Fibroblast of upper back skin (primary cell): ENCODE results near the gene RWDD1.
"Not testable (repeated sequence)": the region's sequence is repeated elsewhere in the genome, so short reads cannot be mapped to it uniquely, and the experiment has no call there.

Source experiments
- DNase-seq: peaks from one replicate; pipeline ENCODE4 v3.0.0-alpha.2; 2013

Gene RWDD1

GRCh38 chr6:116561377-116562018 is 9.8 kb upstream of the RWDD1 start:
- DNase-seq: peak; percentile 78

- DNase-seq: no peak
Observed at GRCh38 chr6:116562019-116562403, 9.3 kb upstream of the RWDD1 start.

- no peak for DNase-seq
Observed at GRCh38 chr6:116562614-116563013, 8.7 kb upstream of the RWDD1 start.

GRCh38 chr6:116563830-116564229 is 7.5 kb upstream of the RWDD1 start:
- DNase-seq: no peak

- peak; percentile 83 for DNase-seq
Observed at GRCh38 chr6:116564311-116564710, 7.0 kb upstream of the RWDD1 start.

GRCh38 chr6:116564921-116565872 is 6.1 kb upstream of the RWDD1 start:
- peak; percentile 17 for DNase-seq

GRCh38 chr6:116568111-116568510 is 3.2 kb upstream of the RWDD1 start:
- DNase-seq: peak; percentile 63

GRCh38 chr6:116568821-116569755 is 2.2 kb upstream of the RWDD1 start:
- DNase-seq: no peak

GRCh38 chr6:116571683-116572000 is 338 bp downstream of the RWDD1 start:
- no peak for DNase-seq

- DNase-seq: peak; percentile 28
Observed at GRCh38 chr6:116572162-116572561, 858 bp downstream of the RWDD1 start.

DNA sequence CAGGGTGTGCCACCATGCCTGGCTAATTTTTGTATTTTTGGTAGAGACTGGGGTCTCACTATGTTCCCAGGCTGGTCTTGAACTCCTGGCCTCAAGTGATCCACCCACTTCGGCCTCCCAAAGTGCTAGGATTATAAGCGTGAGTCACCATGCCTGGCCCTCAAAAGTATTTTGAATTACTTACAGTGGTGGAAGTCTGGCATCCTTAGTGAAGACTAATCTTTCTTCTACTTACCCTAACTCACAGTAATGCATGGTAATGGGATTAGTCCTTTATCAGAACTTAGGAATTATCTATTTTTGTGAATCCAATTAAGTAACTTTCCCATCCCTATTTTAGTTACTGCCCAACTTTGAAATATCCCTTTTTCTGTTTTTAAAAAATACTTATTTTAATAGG is 3.9 kb downstream of the RWDD1 start:
- no peak for DNase-seq

- no peak for DNase-seq
Observed at GRCh38 chr6:116577486-116577885, 6.2 kb downstream of the RWDD1 start.

GRCh38 chr6:116578335-116578734 is 7.0 kb downstream of the RWDD1 start:
- no peak for DNase-seq

- DNase-seq: no peak
Observed at GRCh38 chr6:116579143-116579542, 7.8 kb downstream of the RWDD1 start.

- DNase-seq: peak; percentile 77
Observed at GRCh38 chr6:116580198-116580597, 8.9 kb downstream of the RWDD1 start.

- no peak for DNase-seq
Observed at GRCh38 chr6:116586276-116586675, 15.0 kb downstream of the RWDD1 start.

DNA sequence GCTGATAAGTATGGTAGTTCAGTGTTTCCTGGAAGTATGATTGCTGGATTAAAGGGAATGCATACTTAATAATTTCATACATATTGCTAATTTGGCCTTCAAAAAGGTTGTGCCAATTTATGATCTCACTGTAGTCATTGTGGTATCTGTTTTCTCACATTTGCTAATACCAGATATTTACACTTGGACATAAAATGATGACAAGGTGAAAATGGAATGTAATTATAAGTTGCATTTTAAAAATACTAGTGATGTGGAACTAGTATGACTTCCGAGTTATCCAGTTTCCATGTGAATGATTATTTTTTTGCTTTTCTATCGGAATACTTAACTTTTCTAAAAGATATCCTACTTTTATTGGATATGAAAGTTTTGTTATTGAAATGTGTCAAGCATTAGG is 15.4 kb downstream of the RWDD1 start:
- no peak for DNase-seq

- DNase-seq: no peak
Observed at GRCh38 chr6:116595247-116595646, 23.9 kb downstream of the RWDD1 start.

DNA sequence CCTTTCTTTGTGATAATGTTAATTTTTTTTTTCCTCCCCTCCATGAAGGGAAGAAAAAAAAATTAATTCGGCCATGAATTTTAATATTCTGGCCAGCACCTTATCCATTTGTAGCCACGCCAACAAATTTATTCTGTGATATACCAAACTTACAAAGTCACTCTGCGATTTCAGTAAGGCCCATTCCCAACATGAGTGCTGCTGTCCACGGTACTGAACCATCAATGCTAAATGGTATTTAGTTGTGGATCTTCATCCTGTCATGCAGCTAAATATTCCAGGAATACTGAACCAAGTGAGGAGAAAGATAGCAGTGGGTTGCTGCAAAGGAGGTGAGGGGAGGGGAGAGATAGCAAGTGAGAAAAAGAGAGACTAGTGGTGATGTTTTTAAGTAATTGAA is 25.5 kb downstream of the RWDD1 start:
- peak; percentile 20 for DNase-seq

DNA sequence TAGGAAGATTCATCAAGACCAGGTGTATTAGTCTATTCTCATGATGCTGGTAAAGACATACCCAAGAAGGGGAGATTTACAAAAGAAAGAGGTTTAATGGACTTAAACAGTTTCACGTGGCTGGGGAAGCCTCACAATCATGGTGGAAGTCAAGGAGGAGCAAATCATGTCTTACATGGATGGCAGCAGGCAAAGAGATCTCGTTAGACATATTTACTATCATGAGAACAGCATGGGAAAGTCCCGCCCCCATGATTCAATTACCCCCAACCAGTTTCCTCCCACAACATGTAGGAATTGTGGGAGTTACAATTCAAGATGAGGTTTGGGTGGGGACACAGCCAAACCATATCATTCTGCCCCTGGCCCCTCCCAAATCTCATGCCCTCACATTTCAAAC is 32.6 kb downstream of the RWDD1 start:
- not testable (repeated sequence) for DNase-seq

- not testable (repeated sequence) for DNase-seq
Observed at GRCh38 chr6:116604868-116605267, 33.6 kb downstream of the RWDD1 start.

DNA sequence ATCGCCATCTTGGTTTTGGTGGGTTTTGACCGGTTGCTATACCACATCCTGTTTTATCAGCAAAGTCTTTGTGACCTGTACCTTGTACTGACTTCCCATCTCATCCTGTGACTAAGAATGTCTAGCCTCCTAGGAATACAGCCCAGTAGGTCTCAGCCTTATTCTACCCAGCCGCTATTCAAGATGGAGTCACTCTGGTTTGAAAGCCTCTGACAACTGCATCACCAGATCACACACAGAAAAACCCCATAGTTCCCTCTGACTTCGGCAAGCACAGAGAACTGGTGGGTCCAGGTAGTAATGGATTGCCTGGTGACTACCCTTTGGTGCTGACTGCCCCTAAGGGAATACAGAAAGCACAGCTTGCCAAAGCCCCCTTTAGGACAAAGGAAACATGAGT is 34.6 kb downstream of the RWDD1 start:
- DNase-seq: no peak

- DNase-seq: no peak
Observed at GRCh38 chr6:116611056-116611455, 39.8 kb downstream of the RWDD1 start.
